DMS153 (cell line): ENCODE data around the gene TACR1.

ENCODE experiments used
- DNase-seq: peaks from one replicate; lab custom pipeline; 2025; lab: John Stamatoyannopoulos, UW

The TACR1 gene

GRCh38 chr2:75018162-75018561 is 181.2 kb downstream of the TACR1 start:
- no peak for DNase-seq

DNA sequence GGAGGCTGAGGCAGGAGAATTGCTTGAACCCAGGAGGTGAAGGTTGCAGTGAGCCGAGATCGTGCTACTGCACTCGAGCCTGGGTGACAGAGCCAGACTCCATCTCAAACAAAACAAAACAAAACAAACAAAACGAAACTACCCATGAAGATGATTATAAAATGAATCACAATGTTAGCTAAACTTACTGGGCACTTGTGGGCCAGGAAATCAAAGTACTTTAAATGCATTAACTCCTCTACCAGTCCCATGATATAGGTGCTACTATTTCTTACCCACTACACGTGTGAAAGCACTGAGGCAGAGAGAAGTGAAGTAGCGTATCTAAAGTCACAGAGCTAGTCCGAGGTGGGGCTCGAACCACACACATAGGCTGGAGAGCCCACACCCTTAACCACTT is 187.2 kb downstream of the TACR1 start:
- DNase-seq, result no peak

- DNase-seq, result no peak
Observed at GRCh38 chr2:75010571-75010970, 188.7 kb downstream of the TACR1 start.

GRCh38 chr2:75007819-75008218 is 191.5 kb downstream of the TACR1 start:
- DNase-seq, result no peak

DNA sequence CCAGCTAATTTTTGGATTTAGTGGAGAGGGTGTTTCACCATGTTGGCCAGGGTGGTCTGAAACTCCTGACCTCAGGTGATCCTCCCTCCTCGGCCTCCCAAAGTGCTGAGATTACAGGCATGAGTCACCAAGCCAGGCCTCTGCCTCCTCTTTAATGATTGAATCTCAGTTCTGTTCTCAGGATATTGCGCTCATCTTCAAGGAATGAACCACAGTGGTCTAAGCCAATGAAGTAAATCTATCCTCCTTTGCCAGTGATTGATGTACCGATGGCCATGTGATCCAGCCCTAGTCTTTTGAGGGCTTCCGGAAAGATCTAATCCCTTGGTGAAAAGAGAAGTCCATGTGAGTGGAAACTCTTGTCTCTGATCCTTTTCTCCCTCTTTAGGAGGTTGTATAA is 192.3 kb downstream of the TACR1 start:
- DNase-seq, result no peak

GRCh38 chr2:75006041-75006440 is 193.3 kb downstream of the TACR1 start:
- no peak for DNase-seq

DNA sequence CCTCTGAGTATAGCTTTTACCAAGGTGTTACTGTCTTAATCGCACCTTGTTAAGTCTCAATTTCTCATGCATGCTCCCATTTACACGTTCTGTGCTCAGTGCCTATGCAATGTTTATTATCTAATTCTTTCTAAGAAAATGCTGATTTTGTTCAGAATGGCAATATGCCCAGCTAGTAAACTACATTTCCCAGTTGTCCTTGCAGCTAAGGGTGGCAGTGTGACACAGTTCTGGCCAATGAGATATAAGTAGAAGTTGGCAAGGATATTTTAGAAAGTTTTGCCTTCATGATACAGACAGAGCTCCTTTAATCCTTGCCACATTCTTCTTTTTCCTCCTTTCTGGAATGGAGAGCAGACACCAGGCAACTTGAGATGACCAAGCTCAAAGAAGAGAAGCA is 195.5 kb downstream of the TACR1 start:
- DNase-seq, result no peak

DNA sequence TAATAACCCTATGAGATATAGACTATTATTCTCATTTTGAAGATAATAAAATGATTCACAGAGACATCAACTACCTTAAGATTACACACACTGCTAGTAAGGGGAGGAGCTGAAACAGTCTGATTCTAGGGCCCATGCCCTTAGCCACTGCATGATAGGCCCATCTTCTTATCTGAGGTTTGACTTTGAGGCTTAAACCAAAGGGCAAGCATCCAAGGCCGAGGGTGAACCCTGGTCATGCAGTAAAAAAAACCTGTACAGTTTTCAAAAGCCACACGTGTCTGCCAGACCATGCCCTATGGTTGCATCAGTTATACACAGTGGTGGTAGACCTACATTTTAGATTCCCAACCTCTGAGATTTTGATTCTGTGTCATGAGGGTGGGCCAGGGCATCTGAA is 196.0 kb downstream of the TACR1 start:
- no peak for DNase-seq

- no peak for DNase-seq
Observed at GRCh38 chr2:75002007-75002406, 197.3 kb downstream of the TACR1 start.

- no peak for DNase-seq
Observed at GRCh38 chr2:74999468-74999867, 199.9 kb downstream of the TACR1 start.
